Peyer's patch (tissue), 4 donors: ENCODE data around the gene TERC.

Experiments used
- CTCF ChIP-seq, 6 experiments: fragments of 450-650 bp in 4 of 6; fragments of 200-600 bp in 2 of 6; sonication (generic) in 1 of 6; IDR thresholded peaks; one replicate each; pipeline ENCODE4 v1.5.1; 2017 to 2019; ENCODE audit warnings: antibody characterized with exemption in 6 of 6, mild to moderate bottlenecking in 3 of 6, moderate library complexity in 1 of 6
- POLR2A ChIP-seq, 2 donors: fragments of 450-650 bp; IDR thresholded peaks; one replicate each; pipeline ENCODE4 v1.5.1; 2017; ENCODE audit warnings: antibody characterized with exemption in 2 of 2, mild to moderate bottlenecking in 2 of 2, moderate library complexity in 2 of 2

GRCh38 chr3:169769287-169770181, 4.7 kb upstream of the TERC start, which contains the start of gene ACTRT3:
- TF ChIP-seq CTCF (IDR thresholded peaks at IDR 0.05) (peak in 2 of 6 experiments; percentile 12 to 19), POLR2A (IDR thresholded peaks at IDR 0.05) (peak; percentile 53 to 65)
